Hematopoietic multipotent progenitor cell treated with erythropoietin and hydrocortisone succinate and interleukin-3 and kit ligand, for 17 days (in vitro differentiated cells): ENCODE measurements around the gene HSPB6.
A peak's percentile ranks its signal among the peaks of the same experiment; 100 is the strongest.
"Not testable (repeated sequence)": the region's sequence is repeated elsewhere in the genome, so short reads cannot be mapped to it uniquely, and the experiment has no call there.

ENCODE experiments used
- DNase-seq: peaks from one replicate; pipeline ENCODE4 v3.0.0-alpha.2; 2015; ENCODE audit warnings: low spot score

HSPB6 gene

DNA sequence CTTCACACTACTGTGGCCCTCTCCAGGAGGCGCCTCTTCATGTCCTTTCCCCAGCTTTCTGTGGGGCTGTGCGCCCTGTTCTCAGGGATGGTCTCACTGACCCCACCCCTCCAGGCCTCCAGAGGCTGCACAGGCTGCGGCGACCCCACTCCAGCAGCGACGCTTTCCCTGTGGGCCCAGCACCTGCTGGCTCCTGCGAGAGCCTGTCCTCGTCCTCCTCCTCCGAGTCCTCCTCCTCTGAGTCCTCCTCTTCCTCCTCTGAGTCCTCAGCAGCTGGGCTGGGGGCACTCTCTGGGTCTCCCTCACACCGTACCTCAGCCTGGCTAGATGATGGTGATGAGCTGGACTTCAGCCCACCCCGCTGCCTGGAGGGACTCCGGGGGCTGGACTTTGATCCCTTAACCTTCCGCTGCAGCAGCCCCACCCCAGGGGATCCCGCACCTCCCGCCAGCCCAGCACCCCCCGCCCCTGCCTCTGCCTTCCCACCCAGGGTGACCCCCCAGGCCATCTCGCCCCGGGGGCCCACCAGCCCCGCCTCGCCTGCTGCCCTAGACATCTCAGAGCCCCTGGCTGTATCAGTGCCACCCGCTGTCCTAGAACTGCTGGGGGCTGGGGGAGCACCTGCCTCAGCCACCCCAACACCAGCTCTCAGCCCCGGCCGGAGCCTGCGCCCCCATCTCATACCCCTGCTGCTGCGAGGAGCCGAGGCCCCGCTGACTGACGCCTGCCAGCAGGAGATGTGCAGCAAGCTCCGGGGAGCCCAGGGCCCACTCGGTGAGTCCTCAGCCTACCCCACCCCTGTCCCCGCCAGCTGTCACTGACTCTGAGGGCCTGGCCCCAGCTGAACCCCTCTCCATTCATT lies 29.7 kb upstream of the HSPB6 start:
- no peak for DNase-seq

DNA sequence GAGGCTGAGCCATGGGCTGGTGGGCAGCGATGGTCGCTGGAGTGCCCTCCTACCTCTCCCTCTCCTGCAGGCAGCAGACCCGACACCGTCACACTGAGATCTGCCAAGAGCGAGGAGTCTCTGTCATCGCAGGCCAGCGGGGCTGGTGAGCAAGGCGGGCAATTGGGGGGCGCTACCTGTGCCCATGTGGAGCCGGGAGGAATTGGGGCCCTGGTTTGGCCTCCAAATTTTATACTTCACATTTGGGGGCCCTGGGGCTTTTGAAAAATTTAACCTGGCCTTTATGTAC lies 28.5 kb upstream of the HSPB6 start:
- DNase-seq: no peak

DNA sequence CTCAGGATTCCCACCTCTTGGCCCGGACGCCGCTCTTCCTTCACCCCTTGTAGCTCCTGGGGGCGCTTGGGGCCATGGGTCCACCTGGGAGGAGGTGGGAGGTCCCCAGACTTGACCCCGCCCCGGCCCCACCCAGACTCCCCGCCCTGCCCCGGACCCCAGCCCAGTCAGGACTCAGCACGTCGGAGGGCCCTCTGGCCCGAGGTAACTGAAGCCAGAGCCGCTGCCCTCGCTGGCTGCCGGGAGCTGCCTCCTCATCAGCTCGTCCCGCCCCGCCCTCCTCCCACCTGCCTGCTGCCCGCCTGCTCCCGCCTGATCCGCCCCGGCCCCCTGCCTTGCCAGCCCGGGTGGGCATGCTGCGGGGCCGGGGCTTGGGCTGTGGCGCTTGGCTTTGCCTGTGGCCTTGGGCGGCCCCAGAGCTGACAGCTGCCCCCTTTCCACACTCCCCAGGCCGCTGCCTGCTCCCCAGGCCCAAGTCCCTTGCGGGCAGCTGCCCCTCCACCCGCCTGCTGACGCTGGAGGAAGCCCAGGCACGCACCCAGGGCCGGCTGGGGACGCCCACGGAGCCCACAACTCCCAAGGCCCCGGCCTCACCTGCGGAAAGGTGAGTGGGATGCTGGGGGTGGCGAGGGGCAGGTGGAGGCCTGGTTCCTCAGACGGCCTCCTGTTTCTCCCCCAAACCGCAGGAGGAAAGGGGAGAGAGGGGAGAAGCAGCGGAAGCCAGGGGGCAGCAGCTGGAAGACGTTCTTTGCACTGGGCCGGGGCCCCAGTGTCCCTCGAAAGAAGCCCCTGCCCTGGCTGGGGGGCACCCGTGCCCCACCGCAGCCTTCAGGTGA lies 27.9 kb upstream of the HSPB6 start:
- DNase-seq: no peak

DNA sequence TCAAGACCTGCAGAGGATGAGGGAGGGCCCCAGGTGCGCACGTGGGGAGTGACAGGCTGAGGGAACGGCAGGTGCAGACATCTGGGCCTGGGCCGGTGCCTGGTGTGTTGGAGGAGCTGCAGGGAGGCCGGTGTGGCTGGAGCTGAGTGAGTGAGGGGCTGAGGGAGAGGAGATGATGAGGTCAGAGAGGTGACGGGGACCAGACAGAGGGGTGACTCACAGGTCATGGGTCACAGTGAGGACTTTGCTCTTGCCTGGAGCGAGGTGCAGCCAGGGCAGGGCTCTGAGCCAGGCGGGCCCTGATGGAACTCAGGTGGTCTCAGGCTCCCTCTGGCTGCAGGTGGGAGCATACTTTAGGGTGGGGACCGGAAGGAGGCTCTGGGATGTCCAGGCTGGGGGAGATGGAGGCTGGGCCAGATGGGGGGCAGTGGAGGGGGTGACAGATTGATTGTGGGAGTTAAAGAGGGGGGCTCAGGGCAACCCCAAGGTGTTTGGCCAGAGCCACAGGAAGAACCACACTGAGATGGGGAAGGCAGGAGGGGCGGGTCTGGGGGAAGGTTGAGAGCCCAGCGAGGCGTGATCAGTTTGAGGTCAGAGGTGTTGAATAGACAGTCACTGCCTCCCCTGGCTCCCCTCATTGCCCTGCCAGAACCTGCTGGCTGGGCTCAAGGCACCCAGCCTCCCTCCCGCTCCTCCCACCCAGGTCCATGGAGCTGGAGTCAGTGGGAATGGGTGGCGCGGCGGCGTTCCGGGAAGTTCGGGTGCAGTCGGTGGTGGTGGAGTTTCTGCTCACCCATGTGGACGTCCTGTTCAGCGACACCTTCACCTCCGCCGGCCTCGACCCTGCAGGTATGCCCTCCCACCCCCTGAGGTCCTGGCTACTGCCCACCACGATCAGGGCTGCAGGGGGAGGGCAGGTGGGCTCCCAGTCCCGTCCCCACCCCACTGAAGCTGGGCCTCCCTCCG lies 26.9 kb upstream of the HSPB6 start:
- no peak for DNase-seq

DNA sequence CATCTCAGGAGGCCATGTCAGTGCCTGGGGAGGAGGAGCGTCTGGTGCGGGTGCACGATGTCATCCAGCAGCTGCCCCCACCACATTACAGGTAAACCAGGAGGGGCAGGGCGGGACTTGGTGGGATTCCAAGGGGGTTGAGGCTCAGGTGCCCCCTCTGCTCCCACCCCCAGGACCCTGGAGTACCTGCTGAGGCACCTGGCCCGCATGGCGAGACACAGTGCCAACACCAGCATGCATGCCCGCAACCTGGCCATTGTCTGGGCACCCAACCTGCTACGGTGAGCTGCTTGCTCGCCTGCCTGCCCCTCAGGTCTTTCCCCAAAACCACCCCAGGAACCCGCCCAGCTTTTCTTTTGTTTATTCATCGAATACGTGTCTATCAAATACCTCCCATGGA lies 25.8 kb upstream of the HSPB6 start:
- no peak for DNase-seq

DNA sequence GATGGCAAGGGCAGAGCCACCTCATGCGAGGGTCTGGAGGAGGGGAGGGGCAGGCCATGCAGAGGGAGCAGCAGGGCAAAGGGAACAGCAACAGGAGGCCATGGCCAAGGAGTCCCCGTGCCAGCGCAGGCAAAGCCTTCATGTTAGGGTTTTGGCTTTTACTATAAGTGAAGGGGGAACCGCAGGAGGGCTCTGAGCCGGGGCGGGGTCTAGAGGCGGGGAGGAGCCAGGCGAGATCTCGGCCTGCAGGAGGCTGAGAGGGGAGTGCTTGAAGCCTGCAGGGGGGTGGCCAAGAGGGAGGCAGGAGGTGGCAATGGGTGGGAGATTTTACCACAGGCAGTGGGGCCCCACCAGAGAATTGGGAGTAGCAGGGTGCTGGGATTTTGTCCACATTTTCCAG lies 24.8 kb upstream of the HSPB6 start:
- no peak for DNase-seq

DNA sequence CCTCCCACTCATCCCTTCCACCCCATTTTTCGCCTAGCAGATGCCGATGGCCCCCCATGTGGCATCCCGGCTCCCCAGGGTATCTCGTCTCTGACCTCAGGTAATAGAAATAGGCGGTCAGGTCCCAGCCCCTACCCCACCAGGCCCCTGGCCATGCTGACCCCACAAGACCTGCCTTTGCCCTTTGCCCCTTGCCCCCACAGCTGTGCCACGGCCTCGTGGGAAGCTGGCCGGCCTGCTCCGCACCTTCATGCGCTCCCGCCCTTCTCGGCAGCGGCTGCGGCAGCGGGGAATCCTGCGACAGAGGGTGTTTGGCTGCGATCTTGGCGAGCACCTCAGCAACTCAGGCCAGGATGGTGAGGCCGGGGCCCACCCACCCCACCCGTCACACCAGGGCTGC lies 23.9 kb upstream of the HSPB6 start:
- no peak for DNase-seq

DNA sequence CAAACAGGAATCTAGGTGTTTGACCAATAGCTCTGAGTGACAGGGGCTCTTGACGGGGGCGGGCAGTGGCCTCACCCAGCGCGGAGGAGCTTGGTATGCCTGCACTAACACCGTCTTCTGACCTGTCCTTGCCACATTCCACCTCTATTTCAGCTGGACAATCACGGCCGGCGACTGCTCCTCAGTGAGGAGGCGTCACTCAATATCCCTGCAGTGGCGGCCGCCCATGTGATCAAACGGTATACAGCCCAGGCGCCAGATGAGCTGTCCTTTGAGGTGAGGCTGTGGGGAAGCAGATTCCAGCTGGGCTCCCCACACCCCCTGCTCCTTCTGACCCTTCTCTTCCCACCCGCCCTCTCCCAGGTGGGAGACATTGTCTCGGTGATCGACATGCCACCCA lies 23.2 kb upstream of the HSPB6 start:
- no peak for DNase-seq

DNA sequence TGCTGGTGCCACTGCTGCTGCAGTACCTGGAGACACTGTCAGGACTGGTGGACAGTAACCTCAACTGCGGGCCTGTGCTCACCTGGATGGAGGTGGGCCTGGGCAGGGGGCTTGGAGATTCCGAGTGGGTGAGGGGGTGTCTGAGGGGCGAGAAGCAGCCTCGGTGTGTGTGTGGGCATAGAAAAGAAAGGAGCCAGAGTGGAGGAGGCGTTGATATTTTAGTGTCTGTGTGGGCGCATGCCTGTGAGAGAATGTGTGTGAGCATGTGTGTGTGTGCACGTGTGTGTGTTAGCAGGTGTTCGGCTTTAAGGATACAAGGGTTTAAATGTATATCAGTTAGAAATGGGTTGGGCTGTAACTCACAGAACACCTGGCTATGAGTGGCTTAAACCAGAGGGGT lies 22.2 kb upstream of the HSPB6 start:
- DNase-seq: no peak

DNA sequence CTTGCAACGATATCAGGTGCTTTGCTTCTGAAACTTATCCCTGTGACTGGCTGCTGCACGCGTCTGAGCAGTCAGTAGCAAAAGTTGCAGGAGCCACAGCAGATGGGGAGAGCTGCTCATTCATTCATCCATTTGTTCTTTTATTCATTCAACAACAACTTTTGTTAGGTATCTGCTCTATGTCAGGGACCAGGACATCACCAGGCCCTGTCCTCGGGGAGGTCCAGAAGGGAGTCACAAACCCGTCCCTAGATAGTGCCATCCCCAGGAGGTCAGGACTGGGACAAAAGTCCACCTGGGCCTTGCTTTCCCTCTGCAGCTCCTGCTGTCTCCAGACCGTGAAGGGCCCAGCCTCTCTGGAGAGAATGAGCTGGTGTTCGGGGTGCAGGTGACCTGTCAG lies 21.1 kb upstream of the HSPB6 start:
- DNase-seq: no peak

DNA sequence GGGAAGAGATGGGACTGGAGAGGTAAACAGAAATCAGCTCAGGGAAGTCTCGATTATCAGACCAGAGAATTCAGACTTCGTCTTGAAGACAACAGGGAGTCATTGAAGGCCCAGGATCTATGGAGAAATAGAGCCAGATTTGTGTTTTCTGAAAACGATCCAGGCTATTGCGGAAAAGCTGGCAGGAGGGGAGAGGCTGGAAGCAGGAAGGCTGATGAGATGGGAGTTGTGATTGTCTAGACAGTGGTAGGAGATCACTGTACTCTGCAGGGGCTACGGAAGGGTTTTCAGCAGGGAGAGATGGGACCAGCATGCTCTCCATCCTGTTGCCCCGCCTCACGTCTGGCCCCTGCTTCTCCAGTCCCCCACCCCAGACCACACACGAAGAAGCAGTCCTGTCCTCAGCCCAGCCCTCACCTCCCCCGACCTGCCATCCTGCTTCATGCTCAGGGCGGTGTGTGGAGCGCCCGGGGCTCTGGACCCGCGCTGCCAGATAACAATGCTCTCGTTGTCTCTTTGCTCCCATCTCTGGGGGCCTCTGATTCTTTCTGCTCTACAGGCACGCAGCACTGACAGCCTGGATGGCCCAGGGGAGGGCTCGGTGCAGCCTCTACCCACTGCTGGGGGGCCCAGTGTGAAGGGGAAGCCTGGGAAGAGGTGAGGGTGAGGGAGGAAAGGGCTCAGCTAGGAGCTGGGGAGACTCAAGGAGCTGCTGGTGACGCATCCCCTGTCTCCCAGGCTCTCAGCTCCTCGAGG lies 20.4 kb upstream of the HSPB6 start:
- no peak for DNase-seq

DNA sequence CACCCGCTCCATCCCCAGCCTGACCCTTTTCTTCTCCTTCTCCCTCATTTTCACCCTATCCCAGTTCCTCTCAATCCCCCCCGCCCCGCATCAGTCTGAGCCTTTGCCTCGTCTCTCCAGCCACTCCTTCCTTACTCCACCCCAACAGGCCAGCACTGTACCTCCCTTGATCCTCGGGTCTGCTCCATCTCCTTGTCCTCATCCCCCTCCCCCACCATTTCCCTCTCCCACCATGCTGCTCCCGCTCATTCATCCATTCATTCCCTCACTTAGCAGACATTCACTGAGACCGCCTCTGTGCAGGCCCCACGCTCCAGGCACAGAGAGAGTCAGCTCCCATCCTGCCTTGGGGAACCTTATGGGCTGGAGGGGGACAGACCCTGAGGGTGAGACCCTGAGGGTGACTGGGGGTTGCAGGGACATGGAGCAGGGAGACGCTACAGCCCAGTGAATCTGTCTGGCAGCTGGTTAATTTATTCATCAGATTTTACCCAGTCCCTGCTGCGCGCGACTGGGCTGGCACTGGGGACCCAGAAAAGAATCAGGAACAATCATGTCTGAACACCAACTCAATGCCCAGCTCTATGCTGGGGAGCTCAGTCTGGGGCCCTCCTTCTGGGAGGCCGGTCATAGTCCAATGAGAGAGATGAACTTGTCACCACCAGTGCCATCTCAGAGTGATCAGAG lies 19.4 kb upstream of the HSPB6 start:
- DNase-seq: no peak

DNA sequence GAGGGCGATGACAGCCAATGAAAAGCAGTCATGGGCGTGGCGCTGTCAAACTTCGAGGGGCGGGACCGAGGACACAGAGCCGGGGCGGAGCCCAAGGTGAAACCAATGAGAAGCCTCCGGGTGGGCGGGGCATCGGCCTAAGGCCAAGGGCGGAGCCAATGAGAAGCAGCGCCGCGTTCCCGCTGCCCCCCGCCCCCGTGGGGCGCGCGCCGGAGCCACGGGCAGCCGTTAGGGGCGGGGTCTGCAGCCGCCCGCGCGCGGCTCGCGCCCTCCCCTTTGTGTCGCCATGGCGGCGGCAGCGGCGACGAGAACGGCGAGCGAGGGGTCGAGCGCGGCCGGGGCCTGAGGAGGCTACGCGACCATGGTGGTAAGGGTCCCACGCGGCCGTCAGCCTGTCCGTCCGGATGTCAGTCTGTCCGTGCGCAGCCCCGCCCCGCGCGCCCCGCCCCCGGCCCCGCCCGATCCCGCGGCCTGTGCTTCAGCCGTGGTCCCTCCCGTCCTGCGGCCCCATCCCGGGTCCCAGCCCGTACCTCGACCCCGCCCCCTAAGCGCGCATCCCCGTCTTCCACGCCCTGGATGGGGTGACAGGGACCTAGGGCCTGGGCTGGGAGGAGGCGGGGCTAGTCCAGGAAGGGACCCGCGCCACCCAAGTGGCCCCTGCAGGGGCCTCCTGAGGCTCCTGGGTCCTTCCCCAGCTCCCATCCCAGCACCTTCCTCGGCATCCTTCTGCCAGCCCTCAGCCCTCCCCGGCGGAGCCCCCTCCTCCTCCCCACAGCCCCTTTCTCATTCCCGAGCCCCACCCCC lies 18.7 kb upstream of the HSPB6 start, which contains the start of gene ARHGAP33:
Gene ARHGAP33, plus strand, starts transcription at position 267 of the 804 bp plus-strand sequence. Its CDS starts 95 bp downstream, at position 362.
- DNase-seq: peak; percentile 97

DNA sequence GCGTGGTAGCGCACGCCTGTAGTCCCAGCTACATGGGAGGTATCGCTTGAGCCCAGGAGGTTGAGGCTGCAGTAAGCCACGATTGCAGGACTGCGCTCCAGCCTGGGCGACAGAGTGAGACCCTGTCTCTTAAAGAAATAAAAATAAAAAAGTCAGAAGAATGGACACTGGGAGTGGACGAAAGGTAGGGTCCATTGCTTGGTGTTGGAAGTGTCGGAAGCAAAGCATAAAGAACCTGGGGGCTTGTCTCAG lies 18.1 kb upstream of the HSPB6 start:
- no peak for DNase-seq

DNA sequence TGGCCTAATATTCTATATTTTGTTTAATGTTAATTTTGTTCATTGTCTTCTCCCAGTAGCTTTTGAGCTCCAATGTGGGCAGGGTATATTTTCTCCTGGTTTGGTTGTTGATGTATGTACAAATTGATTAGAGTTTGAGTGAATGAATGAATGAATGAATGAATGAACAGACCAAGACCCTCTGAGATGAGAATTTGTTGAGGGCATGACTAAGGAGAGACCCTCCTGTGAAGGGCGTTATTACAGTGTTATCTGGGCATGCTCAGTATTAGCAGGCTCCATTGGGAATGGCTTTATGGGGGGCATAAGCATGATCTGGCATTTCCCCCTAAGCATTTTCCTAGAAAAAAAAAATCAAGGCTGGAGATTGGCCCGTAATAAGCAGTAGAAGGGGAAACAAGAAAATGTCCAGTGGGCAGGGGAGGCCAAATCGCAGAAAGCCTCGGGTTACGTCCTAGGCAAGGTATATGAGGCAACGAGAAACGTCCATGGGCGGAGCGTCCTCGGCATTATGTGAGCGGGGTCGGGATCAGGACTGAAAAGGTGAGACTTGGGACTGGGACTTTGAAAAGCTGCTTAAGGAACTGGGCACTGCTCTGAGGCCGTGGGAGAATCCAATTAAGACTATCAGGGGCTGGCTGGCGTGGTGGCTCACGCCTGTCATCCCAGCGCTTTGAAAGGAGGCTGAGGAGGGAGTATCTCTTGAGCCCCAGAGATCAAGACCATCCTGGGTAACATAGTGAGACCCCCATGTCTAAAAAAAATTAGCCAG lies 17.6 kb upstream of the HSPB6 start:
- no peak for DNase-seq

DNA sequence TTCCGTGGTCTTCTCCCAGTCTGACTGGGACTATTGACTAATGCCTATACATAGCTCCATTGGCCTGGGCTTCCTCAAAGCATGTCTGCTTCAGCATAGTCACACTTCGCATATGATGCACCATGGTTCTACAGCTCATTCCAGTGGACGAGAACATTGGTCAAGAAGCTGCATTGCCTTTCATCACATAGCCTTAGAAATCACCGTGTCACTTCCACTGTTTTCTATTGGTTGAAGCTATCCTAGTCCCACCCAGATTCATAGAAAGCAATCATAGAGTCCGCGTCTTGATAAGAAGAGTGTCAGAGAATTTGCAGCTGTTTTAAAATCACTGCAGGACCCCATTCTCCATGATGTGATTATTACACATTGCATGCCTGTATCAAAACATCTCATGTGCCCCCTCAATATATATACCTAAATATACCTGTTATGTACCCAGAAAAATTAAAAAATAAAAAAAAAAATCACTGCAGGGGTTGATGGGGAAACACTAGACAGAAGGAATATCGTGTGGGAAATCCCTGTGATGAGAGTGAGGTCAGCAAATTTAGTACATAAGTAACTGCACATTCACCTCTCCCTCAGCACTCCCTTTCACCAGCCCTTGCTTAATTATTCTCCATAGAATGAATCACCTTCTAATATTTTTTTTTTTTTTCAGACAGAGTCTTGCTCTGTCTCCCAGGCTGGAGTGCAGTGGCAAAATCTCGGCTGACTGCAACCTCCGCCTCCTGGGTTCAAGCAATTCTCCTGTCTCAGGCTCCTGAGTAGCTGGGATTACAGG lies 16.4 kb upstream of the HSPB6 start:
- no peak for DNase-seq

DNA sequence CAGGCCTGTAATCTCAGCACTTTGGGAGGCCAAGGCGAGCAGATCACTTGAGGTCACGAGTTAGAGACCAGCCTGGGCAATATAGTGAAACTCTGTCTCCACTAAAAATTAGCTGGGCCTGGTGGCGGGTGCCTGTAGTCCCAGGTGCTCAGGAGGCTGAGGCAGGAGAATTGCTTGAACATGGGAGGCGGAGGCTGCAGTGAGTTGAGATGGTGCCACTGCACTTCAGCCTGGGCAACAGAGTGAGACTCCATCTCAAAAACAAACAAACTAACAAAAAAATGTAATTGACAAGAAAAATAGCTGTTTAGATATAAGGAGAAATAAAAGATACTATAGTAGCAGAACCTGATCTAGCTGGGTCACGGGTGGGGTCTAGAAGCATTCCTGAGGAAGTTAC lies 15.5 kb upstream of the HSPB6 start:
- not testable (repeated sequence) for DNase-seq

DNA sequence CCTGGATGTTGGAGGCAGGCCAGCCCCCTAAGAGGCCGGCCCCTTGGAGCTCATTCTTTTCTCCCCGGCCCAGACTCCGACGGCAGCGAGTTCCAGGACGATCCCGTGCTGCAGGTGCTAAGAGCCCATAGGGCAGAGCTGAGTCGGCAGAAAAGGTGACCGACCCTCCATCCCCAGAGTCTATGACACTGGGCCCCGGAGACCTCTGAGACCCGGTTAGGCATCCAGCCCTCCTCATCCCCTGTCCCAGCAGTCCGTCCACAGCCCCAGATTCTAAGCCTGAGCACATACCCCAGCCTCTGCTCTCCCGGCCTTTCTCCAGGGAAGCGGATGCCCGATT lies 11.2 kb upstream of the HSPB6 start:
- DNase-seq: no peak
